ENCODE results near the gene DGUOK.

- TF ChIP-seq REST (IDR thresholded peaks at IDR 0.05; ENCODE audit: insufficient read depth in 1 of 2, low read depth in 2 of 2, low read length in 1 of 2), result no peak
- TF ChIP-seq CTCF (IDR thresholded peaks at IDR 0.05), result no peak
Observed at GRCh38 chr2:73925033-73925704, 1.5 kb upstream of the DGUOK start.
